NCI-H1930 (cell line): ENCODE results near the gene SLC17A8.
"Not testable (repeated sequence)": the region's sequence is repeated elsewhere in the genome, so short reads cannot be mapped to it uniquely, and the experiment has no call there.

Source experiments
- DNase-seq, 2 experiments: peaks; one replicate each; lab custom pipeline; 2025; lab: John Stamatoyannopoulos, UW

Gene SLC17A8

DNA sequence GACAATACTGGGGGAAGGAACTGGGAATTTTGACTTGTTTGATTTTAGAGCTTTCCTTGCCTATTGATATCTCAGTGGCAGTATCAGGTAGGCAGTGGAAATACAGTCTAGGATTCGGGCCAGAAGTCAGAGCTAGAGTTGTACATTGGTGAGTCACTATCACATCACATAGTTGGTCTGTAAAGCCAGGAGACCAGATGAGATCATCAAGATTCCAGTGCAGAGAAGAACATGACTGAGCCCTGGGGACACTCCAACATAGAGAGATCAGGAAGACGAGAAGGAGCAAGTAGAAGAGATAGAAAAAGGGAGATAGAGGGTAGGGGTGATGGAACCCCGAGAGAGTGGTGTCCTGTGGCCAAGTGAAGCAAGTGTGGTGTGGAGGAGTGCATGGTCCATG, 70.2 kb downstream of the SLC17A8 start:
- DNase-seq, result no peak

DNA sequence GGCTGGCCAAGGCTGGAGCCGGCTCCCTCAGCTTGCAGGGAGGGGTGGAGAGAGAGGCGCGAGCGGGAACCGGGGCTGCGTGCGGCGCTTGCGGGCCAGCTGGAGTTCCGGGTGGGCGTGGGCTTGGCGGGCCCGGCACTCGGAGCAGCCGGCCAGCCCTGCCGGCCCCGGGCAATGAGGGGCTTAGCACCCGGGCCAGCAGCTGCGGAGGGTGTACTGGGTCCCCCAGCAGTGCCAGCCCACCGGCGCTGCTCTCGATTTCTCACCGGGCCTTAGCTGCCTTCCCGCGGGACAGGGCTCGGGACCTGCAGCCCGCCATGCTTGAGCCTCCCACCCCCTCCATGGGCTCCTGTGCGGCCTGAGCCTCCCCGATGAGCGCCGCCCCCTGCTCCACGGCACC, 73.4 kb downstream of the SLC17A8 start:
- DNase-seq, result not testable (repeated sequence)

DNA sequence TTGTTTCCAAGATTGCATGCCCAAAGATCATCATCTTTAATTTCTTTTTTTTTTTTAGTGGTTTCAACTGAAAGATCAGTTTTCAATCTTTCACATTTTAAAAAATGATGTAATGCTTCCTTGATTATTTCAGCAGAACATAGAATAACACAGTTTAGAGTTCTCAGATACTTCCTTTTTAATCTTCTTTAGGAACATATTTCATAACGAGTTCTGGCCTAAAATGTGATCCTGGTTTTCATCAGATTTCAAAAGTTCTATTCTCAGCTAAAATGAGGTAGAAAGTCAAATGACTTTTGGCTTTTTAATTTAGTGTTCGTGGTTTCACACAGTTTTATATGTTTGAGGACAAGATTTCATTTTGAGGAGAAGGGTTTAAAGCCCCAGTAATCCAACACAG, 76.8 kb downstream of the SLC17A8 start:
- no peak for DNase-seq

DNA sequence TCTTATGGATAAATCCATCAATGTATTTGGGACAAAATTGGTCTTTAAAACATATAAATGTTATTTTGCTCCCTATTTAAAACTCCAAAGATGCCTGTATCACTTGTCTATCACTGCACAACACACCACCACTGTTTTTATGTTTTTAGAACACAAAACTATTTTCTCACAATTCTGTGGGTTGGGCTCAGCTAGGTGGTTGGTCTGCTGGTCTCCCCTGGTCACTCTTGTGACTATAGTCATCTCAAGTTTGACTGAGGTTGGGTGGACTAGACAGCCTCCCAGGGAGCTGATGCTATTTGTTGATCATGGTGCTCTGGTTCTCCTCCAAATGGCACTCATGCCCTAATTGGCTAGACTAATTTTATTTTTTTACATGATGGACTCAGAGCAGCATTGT, 77.3 kb downstream of the SLC17A8 start:
- DNase-seq, result no peak

DNA sequence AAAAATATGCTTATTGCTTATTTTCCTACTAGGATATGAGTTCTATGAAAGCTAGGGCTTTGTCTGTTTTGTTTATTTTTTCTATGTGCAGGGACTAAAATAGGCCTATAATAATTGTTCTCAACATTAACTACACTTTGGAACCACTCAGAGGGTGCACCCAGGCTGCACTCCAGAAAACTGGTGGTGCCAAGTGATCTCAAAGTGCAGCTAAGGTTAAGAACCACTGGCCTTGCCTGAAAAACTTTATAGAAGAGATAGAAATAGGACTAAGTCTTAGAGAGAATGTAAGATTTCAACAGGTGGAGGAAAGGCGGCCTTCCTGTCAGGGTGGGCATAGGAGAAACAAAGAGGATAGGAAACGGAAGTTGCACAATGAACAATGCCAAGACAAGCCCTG, 79.1 kb downstream of the SLC17A8 start:
- DNase-seq, result no peak

DNA sequence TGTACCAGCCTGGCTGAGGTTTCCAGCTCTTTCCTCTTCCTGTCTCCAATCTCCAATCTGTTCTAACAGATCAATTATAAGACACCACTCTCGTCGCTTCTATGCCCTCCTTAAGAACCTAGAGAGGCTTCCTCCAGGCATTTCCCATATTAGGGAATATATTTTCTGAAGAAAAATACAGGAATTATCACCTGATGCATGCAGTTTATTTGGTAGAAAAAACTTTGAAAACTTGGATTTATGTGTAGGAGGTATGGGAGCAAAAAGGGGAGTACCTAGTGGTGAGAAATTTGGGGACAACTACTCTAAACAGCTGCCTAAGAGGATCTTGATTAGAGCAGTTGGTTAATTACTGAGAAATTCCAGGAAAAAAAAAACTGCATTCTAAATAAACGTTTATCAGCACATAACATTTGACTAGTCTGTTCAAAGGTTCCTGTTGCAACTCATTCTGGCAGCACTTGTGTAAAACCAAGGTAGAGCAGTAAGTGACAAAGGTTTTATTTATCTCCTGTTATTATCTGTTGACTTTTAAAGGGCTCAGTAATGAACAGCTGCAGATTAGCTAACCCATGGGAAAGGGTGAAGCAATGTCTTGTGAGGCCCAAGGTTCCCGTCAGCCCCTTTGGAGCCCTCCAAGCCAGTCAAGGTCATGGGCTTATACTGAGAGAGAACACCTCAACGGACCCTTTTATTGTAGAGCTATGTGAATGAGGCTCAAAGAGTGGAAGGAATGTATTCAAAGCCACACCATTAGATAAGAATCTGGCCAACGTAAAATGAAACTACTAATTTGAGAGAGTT, 80.4 kb downstream of the SLC17A8 start:
- DNase-seq, result no peak

DNA sequence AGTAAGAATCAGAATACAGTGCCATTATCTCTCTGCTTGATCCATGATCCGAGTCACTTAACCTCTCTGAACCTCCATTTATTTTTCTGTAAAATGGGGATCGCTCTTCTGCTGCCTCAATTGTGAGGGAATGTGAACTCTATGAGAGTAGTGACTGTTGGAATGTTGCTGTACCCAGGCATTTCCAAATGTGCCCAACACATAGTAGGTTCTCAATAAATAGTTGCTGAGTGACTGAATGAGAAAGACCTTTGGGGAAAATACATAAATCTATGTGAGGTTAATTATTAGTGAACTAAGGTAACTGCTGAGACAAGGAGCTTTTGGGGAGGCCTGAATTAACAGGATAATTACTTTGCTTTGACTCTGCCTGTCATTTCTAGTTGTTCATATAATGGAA, 82.9 kb downstream of the SLC17A8 start:
- DNase-seq, result no peak

DNA sequence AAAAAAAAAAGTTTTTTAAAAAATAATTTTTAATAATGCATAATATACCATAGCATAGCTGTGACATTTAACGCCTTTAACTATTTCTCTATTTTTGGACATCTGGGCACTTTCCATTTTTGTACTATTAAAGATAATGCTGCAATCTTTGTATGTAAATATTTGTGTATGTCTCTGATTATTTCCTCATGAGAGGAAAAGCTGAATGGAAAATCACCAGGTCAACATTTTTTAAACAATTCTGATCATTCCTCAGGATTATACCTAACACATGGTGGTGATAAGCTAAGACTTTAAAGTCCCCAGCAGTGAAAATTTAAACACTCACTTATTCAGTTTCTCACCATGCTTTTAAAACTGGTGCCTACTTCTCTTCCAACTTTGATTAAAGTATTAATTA, 85.5 kb downstream of the SLC17A8 start:
- no peak for DNase-seq

DNA sequence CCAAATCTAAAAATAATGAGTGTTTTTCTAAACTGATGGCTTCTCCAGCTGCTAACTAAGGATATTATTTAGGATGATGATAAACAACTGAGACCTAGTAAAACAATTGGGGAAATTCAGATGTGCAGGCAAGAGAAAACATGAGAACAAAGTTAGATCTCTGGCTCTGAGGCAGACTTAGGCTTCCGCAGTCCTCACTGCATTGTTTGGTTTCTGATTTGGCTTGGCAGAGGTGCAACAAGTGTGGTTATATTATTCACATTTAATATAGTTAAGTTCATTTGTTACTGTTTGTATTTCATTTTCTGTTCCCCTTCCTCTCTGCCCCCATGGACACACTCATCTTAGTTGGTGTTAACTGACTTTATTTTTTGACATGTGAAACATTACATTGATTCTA, 86.6 kb downstream of the SLC17A8 start:
- DNase-seq, result no peak

DNA sequence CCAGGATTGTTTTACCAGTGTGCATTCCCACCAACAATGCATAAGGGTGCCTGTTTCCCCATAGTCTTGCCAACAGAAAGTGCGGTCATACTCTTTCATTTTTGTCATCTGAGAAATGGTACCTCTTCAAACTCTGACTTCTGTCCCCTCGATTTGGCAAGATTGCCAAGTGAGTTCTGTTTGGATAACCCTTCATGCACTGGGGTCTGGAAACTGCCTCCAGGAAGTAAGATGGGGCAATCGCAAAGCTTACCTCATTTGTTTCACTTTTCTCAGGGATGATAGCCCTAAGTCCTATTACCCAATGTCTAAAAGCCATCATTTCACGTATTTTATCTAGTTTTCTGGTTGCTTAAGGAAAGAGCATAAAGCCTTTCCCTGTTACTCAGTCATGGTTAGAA, 88.2 kb downstream of the SLC17A8 start:
- DNase-seq, result no peak

DNA sequence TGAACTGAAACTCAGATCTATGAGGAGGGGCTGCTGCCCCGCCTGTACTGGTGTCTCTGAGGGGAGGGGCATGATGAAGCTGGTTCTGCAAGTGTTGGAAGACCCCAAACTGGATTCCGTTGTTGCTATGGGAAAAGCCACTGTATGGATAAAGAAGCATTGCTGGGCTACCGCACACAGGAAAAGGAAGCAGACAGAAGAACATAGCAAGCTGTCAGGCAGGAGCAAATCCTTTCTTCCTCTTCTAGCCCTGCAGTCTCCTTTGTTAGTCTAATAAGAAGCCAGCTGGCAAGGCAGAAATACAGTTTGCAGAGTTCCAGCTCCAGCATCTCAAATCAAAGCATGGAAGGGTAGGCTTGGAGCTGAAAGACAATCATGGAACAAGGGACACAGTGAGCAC, 90.5 kb downstream of the SLC17A8 start:
- DNase-seq, result no peak

DNA sequence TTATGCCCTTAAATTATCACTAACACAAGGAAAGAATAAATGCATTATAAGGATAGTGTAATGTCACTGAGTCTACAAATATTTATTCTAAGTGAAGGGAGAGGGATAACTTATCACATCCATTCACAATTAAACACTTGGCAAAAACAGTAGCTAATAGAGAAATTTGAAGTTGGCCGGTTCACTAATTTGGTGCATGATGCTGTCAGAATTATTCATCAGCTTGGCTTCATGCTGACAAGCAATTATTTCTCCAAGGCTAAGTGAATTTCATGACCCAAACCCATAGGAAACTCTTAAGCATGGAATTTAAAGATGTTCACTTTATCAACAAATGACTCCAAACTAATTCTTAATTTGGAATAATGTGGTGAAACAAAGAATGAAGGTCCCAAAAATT, 91.8 kb downstream of the SLC17A8 start:
- peak; percentile 10 to 11 for DNase-seq

DNA sequence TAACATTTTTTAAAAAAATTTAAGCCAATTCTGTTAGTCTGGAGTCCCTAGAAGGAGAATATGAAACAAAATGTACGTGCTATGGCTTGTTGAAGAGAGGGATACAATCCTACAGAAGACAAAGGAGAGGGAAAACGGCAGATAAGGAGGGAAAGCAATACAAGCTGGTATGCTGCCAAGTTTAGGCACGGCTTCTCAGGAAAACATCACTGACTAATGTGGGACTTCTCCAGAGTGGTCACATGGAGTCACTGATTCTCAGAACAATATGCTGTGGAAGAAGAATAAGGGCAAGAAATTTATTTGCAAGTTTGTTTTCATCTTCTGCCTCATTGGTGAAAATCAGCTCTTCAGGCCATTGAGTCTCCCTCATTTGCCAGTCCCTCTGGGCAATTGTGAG, 93.9 kb downstream of the SLC17A8 start:
- DNase-seq, result no peak

DNA sequence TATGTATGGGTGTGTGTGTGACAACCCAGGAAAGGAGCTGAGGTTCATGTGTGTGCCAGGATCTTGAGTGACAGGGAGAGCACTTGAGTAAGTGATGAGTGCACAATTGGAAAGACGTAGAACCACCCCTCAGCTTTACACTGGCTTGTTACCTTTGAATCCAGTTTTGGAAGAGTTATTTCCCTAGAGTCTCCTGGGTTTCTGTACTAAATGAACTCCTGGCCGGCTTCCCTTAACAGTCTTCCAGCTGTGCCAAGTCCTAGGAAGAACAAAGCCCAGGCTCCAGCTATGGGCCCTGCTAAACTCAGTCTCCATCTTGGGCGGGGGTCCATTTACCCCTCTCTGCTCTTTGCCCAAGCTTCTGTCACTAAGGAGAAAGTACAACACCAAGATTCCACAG, 97.1 kb downstream of the SLC17A8 start:
- DNase-seq, result no peak

DNA sequence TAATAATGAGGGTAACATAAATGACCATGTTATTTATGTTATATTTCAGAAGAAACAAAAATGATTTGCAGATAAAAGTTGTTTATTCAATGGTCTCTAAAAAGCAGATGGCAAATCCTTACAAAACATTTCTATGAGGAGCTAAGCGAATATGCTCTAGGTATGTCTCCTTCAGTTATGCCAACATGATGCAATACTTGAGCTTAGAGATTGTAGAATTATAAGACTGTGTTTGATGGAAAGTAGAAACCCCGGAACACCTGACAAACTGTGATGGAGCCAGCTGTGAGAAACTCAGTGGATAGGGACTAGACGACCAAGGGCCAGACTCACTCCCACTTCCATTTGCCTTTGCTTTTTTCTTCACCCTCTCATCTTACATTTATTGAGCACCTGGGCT, 99.0 kb downstream of the SLC17A8 start:
- no peak for DNase-seq

DNA sequence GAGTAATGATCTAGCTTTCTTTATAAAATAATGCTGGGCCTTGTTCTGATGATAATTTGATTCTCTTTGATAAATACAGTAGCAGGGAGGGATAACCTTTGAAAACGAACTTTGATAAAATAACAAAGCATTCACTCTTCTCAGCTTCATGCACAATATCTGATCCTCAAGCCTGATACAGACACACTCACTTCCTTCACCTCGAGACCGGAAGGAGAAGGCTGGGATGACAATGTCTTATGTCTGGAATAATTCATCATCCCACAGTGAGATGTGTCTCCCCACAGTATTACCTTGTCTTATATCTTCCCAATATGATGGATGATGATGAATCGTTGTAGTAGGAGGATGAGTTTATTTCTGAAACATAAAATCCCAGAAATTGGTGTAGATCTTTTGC, 101.3 kb downstream of the SLC17A8 start:
- DNase-seq, result no peak

DNA sequence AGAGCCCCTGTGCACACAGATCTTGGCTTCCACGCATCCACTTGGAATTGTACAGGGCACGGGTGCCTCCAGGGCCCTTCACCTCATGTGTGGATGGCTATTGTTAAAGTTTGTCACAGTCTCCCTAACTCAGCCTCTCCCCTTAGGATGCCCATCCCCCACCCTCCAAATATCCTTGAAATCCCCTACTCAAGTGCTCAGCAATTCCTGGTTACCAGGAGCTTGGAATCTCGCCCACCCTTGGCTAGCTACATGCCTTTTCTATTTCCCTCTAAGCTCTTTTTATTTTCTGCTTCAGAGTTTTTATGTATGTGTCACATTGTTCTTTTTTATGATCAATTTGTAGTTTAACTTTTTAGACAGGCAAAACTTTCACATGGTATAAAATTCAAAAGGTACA, 103.8 kb downstream of the SLC17A8 start:
- DNase-seq, result no peak

DNA sequence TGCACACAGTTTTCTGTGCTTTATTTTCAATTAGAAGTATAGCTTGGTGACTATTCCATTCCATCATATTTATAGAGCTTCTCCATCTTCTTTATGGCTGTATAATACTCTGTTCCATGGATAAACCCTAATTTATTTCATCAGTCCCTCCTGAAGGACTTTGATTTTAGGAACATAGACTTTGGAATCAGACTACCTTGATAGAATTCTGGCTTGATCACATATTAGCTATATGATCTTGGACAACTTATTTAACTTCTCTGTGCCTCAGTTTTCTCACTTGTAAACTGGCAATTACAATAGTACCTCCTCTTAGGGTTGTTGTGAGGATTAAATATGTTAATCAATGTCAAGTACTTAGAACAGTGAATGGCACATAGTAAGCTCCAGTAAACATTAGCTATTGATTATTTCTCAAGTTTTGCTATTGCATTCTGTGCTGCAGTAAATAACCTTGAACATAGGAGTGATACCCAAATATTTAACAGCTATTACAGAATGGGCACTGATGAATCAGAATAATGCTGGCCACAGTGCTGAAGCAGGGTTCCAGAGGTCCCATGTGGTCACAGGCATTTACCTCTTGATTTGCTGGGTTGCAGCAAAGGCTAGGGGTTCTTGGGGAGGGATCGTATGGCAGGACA, 104.6 kb downstream of the SLC17A8 start:
- no peak for DNase-seq

DNA sequence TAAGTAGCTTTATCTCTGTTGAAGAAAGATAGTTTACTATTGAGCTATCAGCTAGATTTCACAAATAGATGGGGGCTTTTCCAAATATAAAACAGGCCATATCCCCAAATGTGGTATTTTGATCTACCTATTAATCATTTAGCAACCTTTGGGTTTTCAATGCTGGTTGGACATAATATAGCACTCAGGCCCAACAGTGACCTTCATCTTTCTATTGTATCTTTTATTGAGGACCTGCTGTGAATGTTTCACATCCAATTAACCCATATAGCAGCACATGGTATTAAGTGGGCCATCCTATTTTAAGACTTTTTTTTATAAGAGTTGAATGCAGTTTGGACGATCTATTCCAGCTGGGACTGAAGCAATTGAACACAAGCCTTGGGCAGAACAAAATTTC, 106.8 kb downstream of the SLC17A8 start:
- no peak for DNase-seq

DNA sequence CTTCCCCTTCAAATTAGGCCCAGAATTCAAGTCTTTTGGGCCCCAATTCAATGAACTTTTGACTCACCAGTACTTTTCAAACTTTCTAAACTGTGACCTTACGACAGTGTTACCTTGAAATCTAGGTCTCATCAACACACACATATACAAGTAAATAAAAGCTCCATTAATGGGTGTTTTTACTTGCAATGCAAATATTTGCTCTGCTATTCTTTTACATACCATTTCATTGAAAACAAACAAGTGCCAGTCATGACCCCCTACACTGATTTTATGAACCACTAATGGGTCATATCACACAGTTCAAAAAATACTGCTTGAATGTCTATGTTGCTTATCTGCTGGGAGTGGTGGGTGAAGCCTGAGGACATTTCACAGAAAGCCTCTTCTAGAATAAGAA, 107.7 kb downstream of the SLC17A8 start:
- no peak for DNase-seq

DNA sequence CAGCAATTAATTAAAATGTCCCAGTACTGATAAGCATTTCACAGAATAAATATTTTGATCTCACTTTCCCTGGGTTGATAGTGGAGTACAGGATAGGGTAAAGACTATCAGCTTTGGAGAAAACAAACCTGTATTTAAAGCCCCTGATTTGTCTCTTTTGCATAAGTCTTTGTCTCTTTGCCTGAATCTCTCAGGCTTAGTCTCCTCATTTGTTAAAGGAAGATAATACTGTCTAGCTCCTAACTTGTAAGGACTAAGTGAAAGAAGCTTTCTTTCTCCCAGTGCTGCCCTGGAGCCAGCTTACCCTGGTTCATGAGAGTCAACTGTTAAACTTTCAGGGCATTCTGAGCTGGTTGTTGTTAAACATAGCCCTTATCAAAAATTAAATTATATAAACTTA, 111.3 kb downstream of the SLC17A8 start:
- no peak for DNase-seq
